GM19099 (cell line): ENCODE measurements around the gene RAB11A.
A peak's percentile ranks its signal among the peaks of the same experiment; 100 is the strongest.

Source experiments
- POLR2A ChIP-seq: IDR thresholded peaks from 3 replicates; pipeline ENCODE4 v1.6.1; 2011; ENCODE audit warnings: low read depth; ENCODE audit not compliant: insufficient read length; ENCODE audit errors: extremely low read depth

Gene RAB11A

DNA sequence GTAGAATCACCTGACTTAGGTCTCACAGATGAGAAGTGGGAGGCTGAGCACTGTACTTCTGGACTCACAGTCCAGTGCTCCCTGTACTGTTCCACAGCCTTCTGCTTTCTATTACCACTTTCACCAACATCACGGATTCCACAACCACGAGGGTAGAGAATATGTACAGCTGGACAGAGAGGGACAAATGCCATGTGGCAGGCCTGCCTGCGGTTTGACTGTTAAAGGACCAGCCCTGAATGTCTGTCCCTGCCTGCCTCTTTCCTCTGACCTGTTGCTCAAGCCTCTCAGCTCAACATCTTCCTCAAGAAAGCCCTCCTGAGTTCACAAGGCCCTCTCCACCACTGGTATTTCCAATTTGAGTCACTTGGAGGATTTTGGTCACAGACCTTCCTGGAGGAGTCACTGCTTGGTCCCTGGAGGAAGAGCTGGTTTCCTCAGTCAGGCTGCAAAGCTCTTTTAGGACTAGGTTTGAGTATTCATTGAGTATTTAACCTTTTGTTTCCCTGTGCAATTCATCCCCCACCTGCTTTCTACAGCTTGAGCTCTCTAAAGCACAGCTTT, 49.1 kb downstream of the RAB11A start:
- no peak for TF ChIP-seq POLR2A

- no peak for TF ChIP-seq POLR2A
Observed at GRCh38 chr15:65918945-65919344, 49.7 kb downstream of the RAB11A start.

GRCh38 chr15:65919353-65919752, 50.1 kb downstream of the RAB11A start:
- TF ChIP-seq POLR2A: no peak

- no peak for TF ChIP-seq POLR2A
Observed at GRCh38 chr15:65920121-65920520, 50.8 kb downstream of the RAB11A start.

GRCh38 chr15:65920825-65921309, 51.6 kb downstream of the RAB11A start:
- TF ChIP-seq POLR2A: peak; percentile 49

GRCh38 chr15:65921780-65922179, 52.5 kb downstream of the RAB11A start:
- peak; percentile 43 for TF ChIP-seq POLR2A

DNA sequence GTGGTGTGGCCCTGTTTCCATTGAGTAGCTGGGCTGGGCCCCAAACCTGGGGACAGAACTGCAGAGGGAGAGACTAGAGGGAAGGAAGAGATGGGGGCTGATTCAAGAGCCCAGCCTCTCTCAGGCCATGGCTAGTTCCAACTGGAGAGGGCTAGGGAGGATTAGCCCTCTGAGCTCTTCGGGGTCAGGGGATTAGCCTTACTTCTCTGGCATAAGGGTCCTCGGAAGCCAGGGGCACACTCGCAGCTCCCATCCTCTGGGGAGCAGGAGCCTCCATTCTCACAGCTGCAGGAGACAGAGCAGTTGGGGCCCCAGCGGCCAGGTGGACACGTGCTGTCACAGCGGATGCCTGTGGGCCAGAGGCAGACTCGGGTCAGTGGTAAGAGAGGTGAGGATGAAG, 53.3 kb downstream of the RAB11A start:
- TF ChIP-seq POLR2A: no peak

- TF ChIP-seq POLR2A: no peak
Observed at GRCh38 chr15:65923264-65923663, 54.0 kb downstream of the RAB11A start.

GRCh38 chr15:65924004-65924403, 54.7 kb downstream of the RAB11A start:
- no peak for TF ChIP-seq POLR2A

GRCh38 chr15:65925338-65925737, 56.0 kb downstream of the RAB11A start:
- no peak for TF ChIP-seq POLR2A

DNA sequence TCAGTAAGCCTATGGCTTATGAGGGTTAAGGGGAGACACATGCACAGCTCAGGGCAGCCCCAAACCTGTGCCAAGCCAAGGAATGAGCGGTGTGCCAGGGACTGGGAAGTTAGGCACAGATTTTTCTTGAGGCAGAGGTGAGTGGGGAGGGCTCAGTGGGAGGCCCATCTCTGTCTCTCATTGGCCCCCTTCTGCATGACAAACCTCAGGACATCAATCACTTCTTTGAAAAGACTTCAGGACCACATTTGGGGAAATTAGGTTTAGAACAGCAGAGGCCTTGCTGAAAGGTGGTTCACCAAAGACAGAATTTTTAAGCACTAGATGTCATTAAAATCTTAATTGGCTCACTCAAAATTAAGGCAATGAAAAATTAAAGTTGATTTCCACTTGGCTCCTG, 57.2 kb downstream of the RAB11A start:
- TF ChIP-seq POLR2A: no peak

DNA sequence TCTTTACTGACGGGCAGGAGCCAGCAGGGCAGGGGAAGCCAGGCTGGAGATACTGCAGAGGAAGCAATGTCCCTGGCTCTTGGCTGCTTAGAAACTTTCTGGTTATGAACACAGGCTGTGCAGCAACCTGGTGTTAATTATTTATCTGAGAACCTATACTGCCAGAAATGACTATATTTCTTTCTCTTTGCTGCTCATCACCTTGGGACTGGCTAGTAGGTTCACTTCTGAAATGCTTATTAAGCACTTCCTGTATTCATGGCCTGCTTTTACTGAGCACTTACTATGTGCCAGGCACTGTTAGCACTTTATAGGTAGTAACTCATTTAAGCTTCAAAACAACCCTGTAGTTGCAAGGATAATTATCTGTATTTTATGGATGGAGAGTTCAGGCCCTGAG, 57.6 kb downstream of the RAB11A start:
- peak; percentile 42 for TF ChIP-seq POLR2A

DNA sequence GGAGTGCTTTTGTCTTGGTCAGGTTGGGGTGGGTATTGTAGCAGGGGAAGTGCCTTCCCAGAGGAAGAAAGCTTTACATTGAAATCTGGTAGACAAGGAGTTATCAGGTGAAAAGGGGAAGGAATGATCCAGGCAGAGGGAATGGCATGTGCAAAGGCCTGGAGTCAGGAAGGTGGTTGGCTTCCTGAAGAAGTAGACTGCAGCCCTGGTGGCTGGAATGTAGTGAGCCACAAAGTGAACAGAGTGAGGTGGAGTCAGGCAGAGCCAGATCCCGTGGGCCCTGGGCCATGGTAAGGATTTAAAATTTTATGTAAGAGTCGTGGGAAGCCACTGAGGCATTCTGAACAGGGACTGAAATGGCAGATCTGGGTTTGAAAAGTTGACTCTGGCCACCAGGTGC, 58.3 kb downstream of the RAB11A start:
- no peak for TF ChIP-seq POLR2A

GRCh38 chr15:65929573-65929972, 60.3 kb downstream of the RAB11A start:
- no peak for TF ChIP-seq POLR2A

DNA sequence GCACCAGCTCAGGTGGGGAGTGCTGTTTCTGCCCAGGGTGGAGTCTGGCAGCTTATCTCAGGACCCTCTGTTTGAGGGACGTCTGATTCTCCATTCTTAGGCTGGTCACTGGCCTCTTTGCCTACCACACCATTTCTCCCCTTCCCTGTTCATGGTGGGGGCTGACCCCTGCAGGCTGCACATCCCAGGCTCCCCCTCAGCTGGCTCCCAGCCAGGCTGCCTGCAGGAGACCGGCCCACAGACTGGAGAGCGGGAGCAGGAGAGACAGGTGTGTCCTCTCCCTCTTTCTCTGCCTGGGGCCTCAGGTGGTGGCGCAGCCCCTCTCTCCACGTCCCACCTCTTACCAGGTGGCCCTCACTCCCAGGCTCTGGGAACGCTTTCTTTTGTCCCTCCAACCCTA, 60.8 kb downstream of the RAB11A start:
- no peak for TF ChIP-seq POLR2A

- no peak for TF ChIP-seq POLR2A
Observed at GRCh38 chr15:65931221-65931620, 61.9 kb downstream of the RAB11A start.

DNA sequence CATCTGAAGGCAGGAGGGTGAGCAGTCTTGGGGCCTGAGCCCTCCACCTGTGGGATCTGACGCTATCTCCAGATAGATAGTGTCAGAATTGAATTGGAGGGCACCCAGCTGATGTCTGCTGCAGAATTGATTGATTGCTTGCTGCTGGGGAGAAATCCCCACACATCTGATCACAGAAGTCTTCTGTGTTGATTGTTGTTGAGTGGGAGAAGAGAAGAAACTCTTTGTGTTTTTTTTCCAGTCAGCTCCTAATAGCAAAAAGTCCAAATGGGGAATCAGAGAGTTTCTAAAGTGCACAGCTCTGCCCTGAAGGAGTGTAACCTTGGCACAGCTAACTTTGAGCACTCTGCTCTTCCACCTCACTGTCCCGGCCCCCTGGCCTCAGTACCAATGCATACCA, 66.1 kb downstream of the RAB11A start:
- no peak for TF ChIP-seq POLR2A
